ENCODE measurements around the gene TDRD5. TPM values are rescaled to one million over a fixed set of nuclear protein-coding genes. Genes with fewer than 3 reads are reported as not detected.

Gene TDRD5
- total and polyA plus RNA-seq, 2 donors from 2014 or later: 0.47 to 1.5 TPM

- intact Hi-C loops (cut with DNase I): no loop called here
- no peaks in the 10 kb centered on the region for H3K36me3 ChIP-seq (ENCODE audit: control insufficient read depth in 2 of 3, insufficient read depth in 3 of 3, low read length in 3 of 3)
- DNase-seq (no peak), FAIRE-seq (no peak)
- no peak overlapping the region for H3K9ac ChIP-seq (ENCODE audit: low read length in 3 of 3)
- no peaks in the 10 kb centered on the region for H3K4me1 ChIP-seq (ENCODE audit: control insufficient read depth in 2 of 3, insufficient read depth in 2 of 3, low read depth in 1 of 3, low read length in 3 of 3)
- H3K9me3 ChIP-seq (ENCODE audit: control insufficient read depth in 2 of 3, insufficient read depth in 1 of 3, low read length in 3 of 3): peaks cover 0 to 15% (median 0%) of the 10 kb centered on the region in 3 donors
- no peak overlapping the region for H3K4me3 ChIP-seq (ENCODE audit: low read length in 3 of 3)
- no peak for TF ChIP-seq CTCF (IDR thresholded peaks at IDR 0.05; ENCODE audit: borderline replicate concordance, extremely low read depth, insufficient read depth)
- H3K27ac ChIP-seq (ENCODE audit: low read depth in 2 of 2, low read length in 2 of 2): no peak overlapping the region
- no peaks in the 10 kb centered on the region for H3K27me3 ChIP-seq (ENCODE audit: control insufficient read depth, insufficient read depth, low read length)
Measured at GRCh38 chr1:179714623-179715022, 123.0 kb downstream of the TDRD5 start.

- H3K9ac ChIP-seq (ENCODE audit: low read length in 3 of 3): no peak overlapping the region
- intact Hi-C loops (cut with DNase I): no loop called here
- H3K4me1 ChIP-seq (ENCODE audit: control insufficient read depth in 2 of 3, insufficient read depth in 2 of 3, low read depth in 1 of 3, low read length in 3 of 3): no peaks in the 10 kb centered on the region
- no peak for DNase-seq
- no peaks in the 10 kb centered on the region for H3K27me3 ChIP-seq (ENCODE audit: control insufficient read depth, insufficient read depth, low read length)
- H3K27ac ChIP-seq (ENCODE audit: low read depth in 2 of 2, low read length in 2 of 2): no peak overlapping the region
- H3K36me3 ChIP-seq (ENCODE audit: control insufficient read depth in 2 of 3, insufficient read depth in 3 of 3, low read length in 3 of 3): no peaks in the 10 kb centered on the region
- H3K9me3 ChIP-seq (ENCODE audit: control insufficient read depth in 2 of 3, insufficient read depth in 1 of 3, low read length in 3 of 3): peaks cover 0 to 21% (median 2%) of the 10 kb centered on the region in 3 donors
- FAIRE-seq: no peak
- no peak overlapping the region for H3K4me3 ChIP-seq (ENCODE audit: low read length in 3 of 3)
- TF ChIP-seq CTCF (IDR thresholded peaks at IDR 0.05; ENCODE audit: borderline replicate concordance, extremely low read depth, insufficient read depth): no peak
Measured at GRCh38 chr1:179719272-179719671, 127.6 kb downstream of the TDRD5 start.

- Histone ChIP-seq H3K27ac (ENCODE audit: low read depth in 2 of 2, low read length in 2 of 2) (no peak overlapping the region), H3K9me3 (ENCODE audit: control insufficient read depth in 2 of 3, insufficient read depth in 1 of 3, low read length in 3 of 3) (no peaks in the 10 kb centered on the region), H3K27me3 (ENCODE audit: control insufficient read depth, insufficient read depth, low read length) (no peaks in the 10 kb centered on the region), H3K36me3 (ENCODE audit: control insufficient read depth in 2 of 3, insufficient read depth in 3 of 3, low read length in 3 of 3) (no peaks in the 10 kb centered on the region), H3K4me1 (ENCODE audit: control insufficient read depth in 2 of 3, insufficient read depth in 2 of 3, low read depth in 1 of 3, low read length in 3 of 3) (no peaks in the 10 kb centered on the region), H3K4me3 (ENCODE audit: low read length in 3 of 3) (no peak overlapping the region), H3K9ac (ENCODE audit: low read length in 3 of 3) (no peak overlapping the region)
- TF ChIP-seq CTCF (IDR thresholded peaks at IDR 0.05; ENCODE audit: borderline replicate concordance, extremely low read depth, insufficient read depth): no peak
- FAIRE-seq (no peak), DNase-seq (no peak)
- intact Hi-C loops (cut with DNase I): no loop called here
Measured at GRCh38 chr1:179728271-179728670, 136.6 kb downstream of the TDRD5 start.

GRCh38 chr1:179729881-179730280 is 138.2 kb downstream of the TDRD5 start:
- Histone ChIP-seq H3K27me3 (ENCODE audit: control insufficient read depth, insufficient read depth, low read length) (no peaks in the 10 kb centered on the region), H3K4me3 (ENCODE audit: low read length in 3 of 3) (no peak overlapping the region), H3K4me1 (ENCODE audit: control insufficient read depth in 2 of 3, insufficient read depth in 2 of 3, low read depth in 1 of 3, low read length in 3 of 3) (no peaks in the 10 kb centered on the region), H3K9ac (ENCODE audit: low read length in 3 of 3) (no peak overlapping the region), H3K9me3 (ENCODE audit: control insufficient read depth in 2 of 3, insufficient read depth in 1 of 3, low read length in 3 of 3) (no peaks in the 10 kb centered on the region), H3K36me3 (ENCODE audit: control insufficient read depth in 2 of 3, insufficient read depth in 3 of 3, low read length in 3 of 3) (no peaks in the 10 kb centered on the region), H3K27ac (ENCODE audit: low read depth in 2 of 2, low read length in 2 of 2) (no peak overlapping the region)
- FAIRE-seq (no peak), DNase-seq (no peak)
- TF ChIP-seq CTCF (IDR thresholded peaks at IDR 0.05; ENCODE audit: borderline replicate concordance, extremely low read depth, insufficient read depth): no peak
- intact Hi-C loops (cut with DNase I): no loop called here
